Measurements from ENCODE around the gene GIMAP4.
"Not testable (repeated sequence)": the region's sequence is repeated elsewhere in the genome, so short reads cannot be mapped to it uniquely, and the experiment has no call there.

The GIMAP4 gene

DNA sequence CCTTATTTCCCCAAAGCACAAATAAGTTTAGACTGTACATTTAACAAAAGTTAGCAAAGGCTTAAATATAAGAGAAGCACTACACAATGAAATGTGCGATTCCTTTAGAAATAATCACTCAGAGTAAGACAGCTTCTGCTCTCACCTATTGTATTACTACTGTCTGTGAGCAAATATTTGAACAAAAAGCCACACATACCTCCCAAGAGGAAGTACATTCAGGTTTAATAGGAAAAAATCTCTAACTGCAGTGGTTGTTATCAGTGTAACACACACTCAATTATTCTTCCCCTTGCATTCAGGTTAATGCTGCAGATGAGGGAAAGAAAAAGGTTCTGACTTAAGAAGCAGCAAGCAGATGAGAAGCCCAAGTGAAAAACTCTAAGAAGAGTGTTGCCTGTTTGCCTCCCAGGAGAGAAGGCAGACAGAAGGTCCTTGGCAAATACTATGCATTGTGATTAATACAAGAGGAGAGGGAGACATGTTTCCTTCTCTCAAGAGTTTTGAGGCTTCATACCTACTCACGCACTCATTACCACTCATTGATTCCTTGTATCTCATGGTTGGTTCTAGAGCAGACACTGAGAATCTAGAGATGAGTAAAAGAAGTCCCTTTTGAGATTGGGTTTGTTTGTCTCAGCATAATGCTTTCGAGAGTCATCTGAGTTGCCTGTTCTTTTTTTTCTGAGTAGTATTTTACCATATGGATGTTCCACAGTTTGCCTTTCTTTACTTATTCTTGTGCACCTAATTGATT lies 13.6 kb downstream of the GIMAP4 start:
- DNase-seq = no peak

GRCh38 chr7:150585199-150585598 lies 18.0 kb downstream of the GIMAP4 start:
- no peak for DNase-seq

DNA sequence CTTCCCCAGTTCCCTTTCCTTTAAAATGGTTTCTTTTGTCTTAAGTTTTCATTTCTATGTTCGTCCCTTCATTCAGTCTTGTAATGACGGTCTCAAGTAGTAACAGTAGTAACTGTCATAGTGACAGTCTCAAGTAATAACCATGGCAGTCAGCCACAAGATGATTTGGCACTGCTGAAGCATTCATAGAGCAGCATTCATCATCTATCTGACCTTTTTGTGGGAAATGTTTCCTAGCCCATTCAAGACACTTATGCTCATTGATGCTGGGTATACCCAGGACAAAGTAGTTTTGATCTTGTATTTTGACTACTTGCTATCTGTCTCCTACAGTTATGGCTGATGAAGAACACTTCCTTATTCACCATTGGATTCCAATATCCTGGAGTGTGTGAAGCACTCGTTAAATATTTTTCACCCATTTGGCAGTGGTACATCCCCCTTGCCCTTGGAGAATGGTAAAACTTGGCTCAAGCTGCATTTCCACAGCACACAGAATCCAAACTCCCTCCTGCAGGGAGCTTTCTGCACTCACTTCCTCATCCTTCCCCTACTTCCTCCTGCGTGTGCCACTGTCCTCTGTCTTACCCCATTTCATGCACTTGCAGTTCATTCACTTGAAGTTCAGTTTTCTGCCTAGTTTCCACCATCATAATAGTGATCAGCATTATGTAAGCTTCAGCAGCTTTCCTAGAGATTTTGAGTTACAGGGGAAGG lies 19.0 kb downstream of the GIMAP4 start:
- no peak for DNase-seq

DNA sequence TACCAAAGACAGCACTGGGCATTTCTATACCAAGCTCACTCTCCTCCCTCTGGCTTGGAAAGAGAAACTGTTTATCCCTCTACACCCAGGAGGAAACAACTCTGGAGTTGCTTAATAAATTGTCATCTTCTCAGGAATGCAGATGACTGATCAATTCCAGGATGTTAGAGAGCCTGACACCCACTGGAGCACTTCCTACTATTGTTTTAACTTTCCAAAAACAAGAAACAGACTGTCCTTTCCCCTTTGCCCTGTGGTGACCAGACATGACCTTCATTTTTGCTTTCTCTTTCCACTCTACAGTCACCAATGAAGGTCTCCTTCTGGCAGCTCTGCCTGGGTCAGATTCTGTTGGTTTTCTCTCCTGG lies 19.6 kb downstream of the GIMAP4 start:
- DNase-seq = peak in 1 of 2 donors; percentile 33

DNA sequence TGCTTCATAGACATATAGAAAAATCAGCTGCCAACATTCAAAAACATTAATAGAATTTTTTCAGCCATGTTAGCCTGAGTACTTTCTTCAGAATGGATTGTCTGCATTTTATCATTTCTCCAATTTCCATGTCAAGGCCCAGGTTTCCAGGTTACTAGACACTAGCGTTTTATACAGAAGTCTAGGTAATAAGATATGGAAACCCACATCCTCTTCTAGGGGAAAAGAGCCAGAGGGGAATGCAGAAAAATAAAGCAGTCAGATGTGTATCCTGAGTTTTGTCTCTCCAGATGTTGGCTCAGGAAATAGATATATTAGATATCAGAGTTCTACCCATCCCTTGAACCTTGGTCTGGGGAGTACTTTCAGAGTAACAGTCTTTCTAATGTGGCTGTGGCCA lies 20.4 kb downstream of the GIMAP4 start:
- DNase-seq = no peak

DNA sequence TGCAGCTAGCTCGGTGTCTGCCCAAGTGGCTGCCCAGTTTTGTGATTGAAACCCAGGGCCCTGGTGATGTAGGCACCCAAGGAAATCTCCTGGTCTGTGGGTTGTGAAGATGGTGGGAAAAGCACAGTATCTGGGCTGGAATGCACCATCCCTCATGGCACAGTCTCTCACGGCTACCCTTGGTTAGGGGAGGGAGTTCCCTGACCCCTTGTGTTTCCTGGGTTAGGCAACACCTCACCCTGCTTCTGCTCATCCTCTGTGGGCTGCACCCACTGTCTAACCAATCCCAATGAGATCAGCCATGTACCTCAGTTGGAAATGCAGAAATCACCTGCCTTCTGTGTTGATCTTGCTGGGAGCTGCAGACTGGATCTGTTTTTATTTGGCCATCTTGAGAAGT lies 27.6 kb downstream of the GIMAP4 start:
- DNase-seq = no peak

DNA sequence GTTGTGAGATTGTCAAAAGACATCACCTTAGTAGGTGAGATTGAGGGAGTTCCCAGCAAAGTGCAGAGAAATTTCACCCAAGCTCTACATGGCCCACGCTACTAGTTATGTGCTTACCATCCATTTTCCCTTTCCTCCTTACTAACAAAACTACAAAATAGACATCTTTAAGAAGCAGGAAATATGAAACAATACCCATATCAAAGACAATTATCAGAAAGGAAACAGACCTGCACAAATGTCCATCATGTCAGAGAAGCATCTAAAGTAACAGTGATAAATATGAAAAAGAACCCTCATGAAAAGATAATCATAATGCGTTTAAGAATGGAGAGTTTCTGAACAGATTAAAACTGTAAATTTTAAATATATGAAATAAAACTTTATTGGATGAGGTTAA lies 28.2 kb downstream of the GIMAP4 start:
- no peak for DNase-seq

DNA sequence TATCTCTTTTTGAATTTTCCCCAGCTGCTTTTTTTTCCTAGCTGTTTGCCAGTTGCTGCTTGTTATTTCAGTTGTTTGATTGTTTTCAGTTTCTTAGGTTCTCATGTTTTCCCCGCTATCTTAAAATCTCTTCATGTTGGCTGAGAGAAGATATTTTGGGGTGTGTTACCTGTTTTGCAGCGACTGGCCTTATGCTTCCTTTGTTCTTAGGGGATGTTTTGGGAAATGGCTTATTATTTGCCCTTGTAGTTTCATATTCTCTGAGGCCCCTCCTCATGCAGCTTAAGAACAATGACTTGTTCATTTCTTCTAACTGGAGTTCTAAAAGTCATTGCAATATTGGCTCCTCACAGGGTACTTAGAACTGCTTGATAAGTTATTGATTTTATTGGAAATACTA lies 36.4 kb downstream of the GIMAP4 start:
- peak in 1 of 2 donors; percentile 37 for DNase-seq

GRCh38 chr7:150610233-150610632 lies 43.0 kb downstream of the GIMAP4 start:
- DNase-seq = no peak

GRCh38 chr7:150612925-150613324 lies 45.7 kb downstream of the GIMAP4 start:
- DNase-seq = no peak

DNA sequence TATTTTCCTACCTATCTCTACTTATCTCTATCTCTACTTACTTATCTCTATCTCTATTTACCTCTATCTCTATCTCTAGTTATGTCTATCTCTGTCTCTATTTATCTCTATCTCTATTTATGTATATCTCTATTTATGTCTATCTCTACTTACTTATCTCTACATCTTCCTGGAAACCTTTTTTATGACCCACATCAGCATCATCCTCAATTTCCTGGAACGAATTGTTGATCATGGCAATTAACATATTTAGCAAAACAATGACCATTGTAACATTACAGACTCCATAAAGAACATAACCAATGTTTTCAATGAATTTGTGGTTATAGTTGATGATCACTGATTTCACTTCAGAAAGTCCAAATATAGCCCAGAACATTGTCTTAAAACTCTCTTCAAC lies 46.7 kb downstream of the GIMAP4 start:
- DNase-seq = no peak

GRCh38 chr7:150614426-150614825 lies 47.2 kb downstream of the GIMAP4 start:
- not testable (repeated sequence) for DNase-seq

GRCh38 chr7:150615221-150615755 lies 48.1 kb downstream of the GIMAP4 start:
- not testable (repeated sequence) for DNase-seq

- DNase-seq = no peak
Observed at GRCh38 chr7:150620061-150620460, 52.9 kb downstream of the GIMAP4 start.

DNA sequence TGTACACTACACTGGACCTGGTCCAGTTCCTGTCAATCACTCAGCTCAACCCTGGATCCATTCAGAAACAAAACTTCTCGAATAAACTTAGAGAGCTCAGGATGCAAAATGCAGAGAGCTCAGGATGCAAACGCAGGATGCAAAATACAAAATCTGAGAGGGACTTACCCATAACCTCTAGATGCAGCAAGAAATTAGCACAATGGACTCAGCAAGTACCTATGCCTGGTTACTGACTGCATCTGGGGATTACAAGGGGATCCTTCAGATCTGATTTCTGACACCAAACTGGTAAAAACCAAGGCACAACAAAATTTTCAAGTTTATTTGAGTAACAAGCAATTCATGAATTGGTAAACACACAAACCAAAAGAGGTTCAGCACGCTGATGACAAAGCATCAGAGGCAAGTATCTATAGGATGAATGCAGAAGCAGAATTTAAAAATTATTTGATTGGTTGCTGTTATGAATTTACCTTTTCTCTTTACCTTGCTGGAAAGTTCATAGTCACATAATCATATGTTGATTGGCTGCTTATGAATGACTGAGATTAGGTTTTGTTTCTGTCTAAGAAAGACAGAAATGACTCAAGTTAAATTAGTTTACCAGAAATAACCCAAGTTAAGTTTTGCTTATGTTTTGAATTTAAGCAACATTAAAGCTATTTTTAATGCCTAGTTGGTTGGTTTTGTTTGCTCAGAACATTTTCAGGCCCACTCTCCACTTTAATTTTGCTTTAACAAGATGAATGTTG lies 53.6 kb downstream of the GIMAP4 start:
- no peak for DNase-seq

GRCh38 chr7:150621376-150621775 lies 54.2 kb downstream of the GIMAP4 start:
- DNase-seq = no peak

Data from CD4-positive, alpha-beta T cell treated with Interleukin-4 for 1 hour (primary cell).